ENCODE data around the gene NTNG1. TPM values are rescaled to one million over a fixed set of nuclear protein-coding genes. Genes with fewer than 3 reads are reported as not detected.

NTNG1 gene
- total RNA-seq, 1 donor from 2014 or later, result 0.79 TPM

- H3K9ac ChIP-seq, result no peak overlapping the region
- no peak overlapping the region for H3K4me3 ChIP-seq
- Mint-ChIP-seq H3K4me1 (peaks cover 4% of the 10 kb centered on the region), H3K27ac (peak overlapping the region; percentile 16), H3K36me3 (no peaks in the 10 kb centered on the region), H3K9me3 (no peaks in the 10 kb centered on the region), H3K27me3 (ENCODE audit: insufficient read depth, low read depth) (peaks cover 2% of the 10 kb centered on the region), H3K4me3 (no peak overlapping the region)
- H3F3A ChIP-seq (ENCODE audit: low read depth), result peaks cover 7% of the 10 kb centered on the region
- H3K4me2 ChIP-seq, result no peak overlapping the region
- H3K27me3 ChIP-seq, result no peaks in the 10 kb centered on the region
- TF ChIP-seq EZH2 (IDR thresholded peaks at IDR 0.05) (no peak), CTCF (IDR thresholded peaks at IDR 0.05) (no peak)
- H2AFZ ChIP-seq (replicated peaks), result no peak overlapping the region
- H3K9me3 ChIP-seq (ENCODE audit: low read depth), result no peaks in the 10 kb centered on the region
- peak; percentile 24 for DNase-seq (ENCODE audit: low spot score)
- no peaks in the 10 kb centered on the region for H4K20me1 ChIP-seq (ENCODE audit: low read depth)
- peaks cover 12% of the 10 kb centered on the region for H3K4me1 ChIP-seq
- H3K36me3 ChIP-seq, result no peaks in the 10 kb centered on the region
- H3K27ac ChIP-seq, result no peak overlapping the region
- no peaks in the 10 kb centered on the region for H3K79me2 ChIP-seq (ENCODE audit: low read depth)
Measured at GRCh38 chr1:107474877-107475612, 334.2 kb downstream of the NTNG1 start.

GRCh38 chr1:107477233-107477632 is 336.4 kb downstream of the NTNG1 start:
- Mint-ChIP-seq H3K4me3 (no peak overlapping the region), H3K27ac (no peak overlapping the region), H3K27me3 (ENCODE audit: insufficient read depth, low read depth) (peaks cover 6% of the 10 kb centered on the region), H3K9me3 (no peaks in the 10 kb centered on the region), H3K36me3 (no peaks in the 10 kb centered on the region), H3K4me1 (peaks cover 4% of the 10 kb centered on the region)
- H3K9me3 ChIP-seq (ENCODE audit: low read depth), result no peaks in the 10 kb centered on the region
- H3K9ac ChIP-seq, result no peak overlapping the region
- TF ChIP-seq CTCF (IDR thresholded peaks at IDR 0.05) (peak; percentile 46), EZH2 (IDR thresholded peaks at IDR 0.05) (no peak), EZH2phosphoT487 (IDR thresholded peaks at IDR 0.05) (no peak)
- no peaks in the 10 kb centered on the region for H3K27me3 ChIP-seq
- no peaks in the 10 kb centered on the region for H3K36me3 ChIP-seq
- peaks cover 13% of the 10 kb centered on the region for H3K4me1 ChIP-seq
- H2AFZ ChIP-seq (replicated peaks), result no peak overlapping the region
- H3K27ac ChIP-seq, result no peak overlapping the region
- no peak overlapping the region for H3K4me2 ChIP-seq
- no peaks in the 10 kb centered on the region for H4K20me1 ChIP-seq (ENCODE audit: low read depth)
- H3K79me2 ChIP-seq (ENCODE audit: low read depth), result no peaks in the 10 kb centered on the region
- peaks cover 7% of the 10 kb centered on the region for H3F3A ChIP-seq (ENCODE audit: low read depth)
- H3K4me3 ChIP-seq, result no peak overlapping the region
- DNase-seq (ENCODE audit: low spot score), result no peak

GRCh38 chr1:107479865-107480350 is 339.1 kb downstream of the NTNG1 start:
- no peaks in the 10 kb centered on the region for H3K27me3 ChIP-seq
- no peak overlapping the region for H3K4me3 Mint-ChIP-seq

More at GRCh38 chr1:107479865-107480350, 339.1 kb downstream of the NTNG1 start:
- Histone ChIP-seq H3K9me3 (ENCODE audit: low read depth) (no peaks in the 10 kb centered on the region), H3K27ac (no peak overlapping the region), H3K4me2 (no peak overlapping the region), H2AFZ (replicated peaks) (peak overlapping the region; percentile 17), H3K4me1 (peaks cover 14% of the 10 kb centered on the region), H3K79me2 (ENCODE audit: low read depth) (no peaks in the 10 kb centered on the region), H3K9ac (no peak overlapping the region), H3K4me3 (no peak overlapping the region), H3F3A (ENCODE audit: low read depth) (peaks cover 7% of the 10 kb centered on the region), H4K20me1 (ENCODE audit: low read depth) (no peaks in the 10 kb centered on the region), H3K36me3 (no peaks in the 10 kb centered on the region)
- Mint-ChIP-seq H3K27ac (no peak overlapping the region), H3K36me3 (no peaks in the 10 kb centered on the region), H3K27me3 (ENCODE audit: insufficient read depth, low read depth) (peaks cover 4% of the 10 kb centered on the region), H3K4me1 (peaks cover 4% of the 10 kb centered on the region), H3K9me3 (no peaks in the 10 kb centered on the region)
- TF ChIP-seq EZH2 (IDR thresholded peaks at IDR 0.05), result no peak
- TF ChIP-seq EZH2phosphoT487 (IDR thresholded peaks at IDR 0.05), result no peak
- no peak for TF ChIP-seq CTCF (IDR thresholded peaks at IDR 0.05)
- DNase-seq (ENCODE audit: low spot score), result no peak

Measured in neural progenitor cell (in vitro differentiated cells).